ENCODE measurements around the gene HCST.
"Not testable (repeated sequence)": the region's sequence is repeated elsewhere in the genome, so short reads cannot be mapped to it uniquely, and the experiment has no call there.

HCST gene

GRCh38 chr19:35883882-35884281 lies 18.4 kb upstream of the HCST start:
- H3K4me3 ChIP-seq (ENCODE audit: low read depth, low read length): no peak overlapping the region
- H3K36me3 ChIP-seq (ENCODE audit: control insufficient read depth, insufficient read depth, low read length): peaks cover 14% of the 10 kb centered on the region
- peaks cover under 1% of the 10 kb centered on the region for H3K27me3 ChIP-seq (ENCODE audit: control insufficient read depth, insufficient read depth, low read length)
- H3K4me1 ChIP-seq (ENCODE audit: control insufficient read depth, insufficient read depth, low read length): peaks cover 2% of the 10 kb centered on the region
- H3K9me3 ChIP-seq (ENCODE audit: control insufficient read depth, insufficient read depth, low read length): no peaks in the 10 kb centered on the region
- H3K9ac ChIP-seq (ENCODE audit: low read depth, low read length): no peak overlapping the region

DNA sequence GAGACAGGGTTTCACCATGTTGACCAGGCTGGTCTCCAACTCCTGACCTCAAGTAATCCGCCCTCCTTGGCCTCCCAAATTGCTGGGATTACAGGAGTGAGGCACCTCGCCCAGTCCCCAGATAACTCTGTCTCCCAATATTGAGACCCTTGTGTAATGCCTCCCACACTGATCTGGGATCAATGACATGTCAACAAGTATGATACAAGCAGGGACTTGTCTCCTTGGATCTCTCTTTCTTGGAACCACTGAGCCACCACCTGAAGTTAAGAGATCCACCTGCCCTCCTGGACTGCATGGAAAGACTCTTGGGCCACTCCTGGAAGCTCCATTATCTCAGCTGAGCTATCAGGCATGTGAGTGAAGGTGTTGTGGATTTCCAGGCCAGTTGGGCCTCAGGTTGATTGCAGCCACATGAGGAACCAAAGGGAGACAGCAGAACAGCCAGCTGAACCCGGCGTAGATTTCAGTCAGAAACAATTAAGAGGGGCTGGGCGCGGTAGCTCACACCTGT lies 17.0 kb upstream of the HCST start:
- Histone ChIP-seq H3K27me3 (ENCODE audit: control insufficient read depth, insufficient read depth, low read length) (no peaks in the 10 kb centered on the region), H3K4me3 (ENCODE audit: low read depth, low read length) (no peak overlapping the region), H3K9me3 (ENCODE audit: control insufficient read depth, insufficient read depth, low read length) (no peaks in the 10 kb centered on the region), H3K4me1 (ENCODE audit: control insufficient read depth, insufficient read depth, low read length) (peaks cover 2% of the 10 kb centered on the region), H3K36me3 (ENCODE audit: control insufficient read depth, insufficient read depth, low read length) (peaks cover 25% of the 10 kb centered on the region), H3K9ac (ENCODE audit: low read depth, low read length) (no peak overlapping the region)

GRCh38 chr19:35885904-35886303 lies 16.4 kb upstream of the HCST start:
- H3K36me3 ChIP-seq (ENCODE audit: control insufficient read depth, insufficient read depth, low read length): peaks cover 30% of the 10 kb centered on the region

DNA sequence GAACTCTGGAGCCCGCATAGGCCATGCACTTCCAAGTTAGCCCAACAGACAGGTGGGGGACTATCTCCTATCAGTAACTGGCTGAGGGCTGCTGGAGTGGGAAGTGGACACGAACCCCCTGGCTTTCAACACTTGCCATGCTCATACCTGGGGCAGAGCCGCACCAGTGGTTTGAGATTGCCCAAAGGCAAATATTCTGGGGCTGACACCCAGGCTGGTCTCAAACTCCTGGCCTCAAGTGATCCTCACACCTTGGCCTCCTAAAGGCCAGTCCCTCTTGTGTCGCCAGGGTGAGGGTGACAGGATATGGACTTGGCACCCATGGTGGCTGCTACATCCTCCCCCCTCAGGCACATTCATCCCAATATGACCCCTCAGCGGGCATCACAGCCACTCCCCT lies 15.1 kb upstream of the HCST start:
- H3K27me3 ChIP-seq (ENCODE audit: control insufficient read depth, insufficient read depth, low read length): no peaks in the 10 kb centered on the region
- no peak overlapping the region for H3K9ac ChIP-seq (ENCODE audit: low read depth, low read length)
- H3K4me1 ChIP-seq (ENCODE audit: control insufficient read depth, insufficient read depth, low read length): peaks cover 2% of the 10 kb centered on the region
- no peak overlapping the region for H3K4me3 ChIP-seq (ENCODE audit: low read depth, low read length)
- peaks cover 36% of the 10 kb centered on the region for H3K36me3 ChIP-seq (ENCODE audit: control insufficient read depth, insufficient read depth, low read length)
- no peaks in the 10 kb centered on the region for H3K9me3 ChIP-seq (ENCODE audit: control insufficient read depth, insufficient read depth, low read length)

More at GRCh38 chr19:35885904-35886303, 16.4 kb upstream of the HCST start:
- peaks cover 2% of the 10 kb centered on the region for H3K4me1 ChIP-seq (ENCODE audit: control insufficient read depth, insufficient read depth, low read length)
- no peak overlapping the region for H3K4me3 ChIP-seq (ENCODE audit: low read depth, low read length)
- H3K27me3 ChIP-seq (ENCODE audit: control insufficient read depth, insufficient read depth, low read length): no peaks in the 10 kb centered on the region
- H3K9me3 ChIP-seq (ENCODE audit: control insufficient read depth, insufficient read depth, low read length): no peaks in the 10 kb centered on the region
- no peak overlapping the region for H3K9ac ChIP-seq (ENCODE audit: low read depth, low read length)

DNA sequence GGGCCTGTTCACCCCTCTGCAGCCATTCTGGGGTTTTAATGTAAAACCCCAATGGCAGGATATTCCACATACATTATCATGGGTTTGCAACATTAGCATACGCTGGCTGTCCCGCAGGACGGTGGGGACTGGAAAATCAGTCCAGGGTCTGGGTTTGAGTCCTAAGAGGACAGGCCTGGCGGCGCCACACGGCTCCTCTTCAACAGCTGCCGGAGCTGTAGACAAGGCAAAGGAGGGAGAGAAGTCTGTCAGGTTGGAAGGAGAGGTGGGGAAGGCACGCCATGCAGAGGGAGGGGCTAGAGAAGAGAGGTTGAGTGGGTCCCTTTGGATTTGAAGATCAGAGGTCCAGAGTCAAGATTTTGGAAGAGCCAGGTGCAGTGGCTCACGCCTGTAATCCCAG lies 13.9 kb upstream of the HCST start:
- Histone ChIP-seq H3K27me3 (ENCODE audit: control insufficient read depth, insufficient read depth, low read length) (no peaks in the 10 kb centered on the region), H3K9ac (ENCODE audit: low read depth, low read length) (no peak overlapping the region), H3K9me3 (ENCODE audit: control insufficient read depth, insufficient read depth, low read length) (no peaks in the 10 kb centered on the region), H3K36me3 (ENCODE audit: control insufficient read depth, insufficient read depth, low read length) (peaks cover 36% of the 10 kb centered on the region), H3K4me1 (ENCODE audit: control insufficient read depth, insufficient read depth, low read length) (no peaks in the 10 kb centered on the region), H3K4me3 (ENCODE audit: low read depth, low read length) (no peak overlapping the region)

DNA sequence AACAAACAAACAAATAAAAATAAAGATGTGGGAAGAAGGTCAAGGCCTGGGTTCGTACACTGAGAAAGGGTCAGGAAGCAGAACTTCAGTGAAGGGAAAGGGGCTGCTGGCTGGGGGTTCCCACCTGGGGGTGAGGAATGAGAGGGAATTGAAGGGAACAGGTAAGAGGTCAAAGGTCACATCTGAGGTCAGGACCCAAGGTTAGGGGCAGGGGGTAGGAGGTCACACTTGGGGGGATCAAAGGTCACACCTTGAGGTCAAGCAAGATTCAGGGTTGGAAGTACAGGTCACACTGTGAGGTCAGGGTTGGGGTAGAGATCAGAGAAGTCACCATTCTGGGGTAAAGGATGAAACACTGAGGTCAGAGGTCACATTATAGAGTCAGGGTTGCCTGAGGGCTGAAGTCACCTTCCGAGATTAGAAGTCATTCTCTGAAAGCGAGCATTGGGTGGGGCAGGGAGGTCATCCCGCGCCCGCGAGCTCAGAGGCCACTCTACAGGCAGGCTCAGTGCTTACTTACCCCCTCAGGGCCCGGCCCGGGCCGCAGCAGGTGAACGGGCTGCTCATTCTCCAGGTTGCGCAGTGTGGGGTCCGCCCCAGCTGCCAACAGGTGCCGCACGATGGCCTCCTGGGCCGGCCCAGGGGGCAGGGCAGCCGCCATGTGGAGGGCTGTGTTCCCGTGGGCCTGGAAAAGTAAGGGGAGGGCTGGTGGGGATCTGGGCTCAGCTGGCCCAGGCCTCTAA lies 12.8 kb upstream of the HCST start:
- Histone ChIP-seq H3K27me3 (ENCODE audit: control insufficient read depth, insufficient read depth, low read length) (no peaks in the 10 kb centered on the region), H3K9ac (ENCODE audit: low read depth, low read length) (no peak overlapping the region), H3K4me3 (ENCODE audit: low read depth, low read length) (no peak overlapping the region), H3K4me1 (ENCODE audit: control insufficient read depth, insufficient read depth, low read length) (no peaks in the 10 kb centered on the region), H3K9me3 (ENCODE audit: control insufficient read depth, insufficient read depth, low read length) (no peaks in the 10 kb centered on the region), H3K36me3 (ENCODE audit: control insufficient read depth, insufficient read depth, low read length) (peaks cover 39% of the 10 kb centered on the region)

GRCh38 chr19:35890113-35890650 lies 12.1 kb upstream of the HCST start:
- H3K9ac ChIP-seq (ENCODE audit: low read depth, low read length): no peak overlapping the region
- H3K27me3 ChIP-seq (ENCODE audit: control insufficient read depth, insufficient read depth, low read length): no peaks in the 10 kb centered on the region
- peaks cover 39% of the 10 kb centered on the region for H3K36me3 ChIP-seq (ENCODE audit: control insufficient read depth, insufficient read depth, low read length)
- H3K4me1 ChIP-seq (ENCODE audit: control insufficient read depth, insufficient read depth, low read length): no peaks in the 10 kb centered on the region
- H3K9me3 ChIP-seq (ENCODE audit: control insufficient read depth, insufficient read depth, low read length): no peaks in the 10 kb centered on the region
- H3K4me3 ChIP-seq (ENCODE audit: low read depth, low read length): no peak overlapping the region

DNA sequence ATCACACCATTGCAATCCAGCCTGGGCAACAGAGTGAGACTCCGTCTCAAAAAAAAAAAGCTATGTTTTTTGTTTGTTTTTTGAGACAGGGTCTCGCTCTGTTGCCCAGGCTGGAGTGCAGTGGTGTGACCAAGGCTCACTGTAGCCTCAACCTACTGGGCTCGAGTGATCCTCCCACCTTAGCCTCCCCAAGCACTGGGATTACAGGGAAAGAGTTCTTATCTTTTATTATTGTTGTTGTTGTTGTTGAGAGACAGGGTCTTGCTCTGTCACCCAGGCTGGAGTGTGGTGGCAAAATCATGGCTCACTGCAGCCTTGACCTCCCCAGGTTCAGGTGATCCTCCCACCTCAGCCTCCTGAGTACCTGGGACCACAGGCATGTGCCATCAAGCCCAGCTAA lies 10.5 kb upstream of the HCST start:
- not testable (repeated sequence) for H3K4me1 ChIP-seq (ENCODE audit: control insufficient read depth, insufficient read depth, low read length); H3K9me3 ChIP-seq (ENCODE audit: control insufficient read depth, insufficient read depth, low read length); H3K27me3 ChIP-seq (ENCODE audit: control insufficient read depth, insufficient read depth, low read length); H3K4me3 ChIP-seq (ENCODE audit: low read depth, low read length); H3K9ac ChIP-seq (ENCODE audit: low read depth, low read length)
- peaks cover 49% of the 10 kb centered on the region for H3K36me3 ChIP-seq (ENCODE audit: control insufficient read depth, insufficient read depth, low read length)

- H3K36me3 ChIP-seq (ENCODE audit: control insufficient read depth, insufficient read depth, low read length): peaks cover 41% of the 10 kb centered on the region
- H3K4me1 ChIP-seq (ENCODE audit: control insufficient read depth, insufficient read depth, low read length): no peaks in the 10 kb centered on the region
These were observed 8.0 kb upstream of the HCST start for GRCh38 chr19:35894342-35894741.

DNA sequence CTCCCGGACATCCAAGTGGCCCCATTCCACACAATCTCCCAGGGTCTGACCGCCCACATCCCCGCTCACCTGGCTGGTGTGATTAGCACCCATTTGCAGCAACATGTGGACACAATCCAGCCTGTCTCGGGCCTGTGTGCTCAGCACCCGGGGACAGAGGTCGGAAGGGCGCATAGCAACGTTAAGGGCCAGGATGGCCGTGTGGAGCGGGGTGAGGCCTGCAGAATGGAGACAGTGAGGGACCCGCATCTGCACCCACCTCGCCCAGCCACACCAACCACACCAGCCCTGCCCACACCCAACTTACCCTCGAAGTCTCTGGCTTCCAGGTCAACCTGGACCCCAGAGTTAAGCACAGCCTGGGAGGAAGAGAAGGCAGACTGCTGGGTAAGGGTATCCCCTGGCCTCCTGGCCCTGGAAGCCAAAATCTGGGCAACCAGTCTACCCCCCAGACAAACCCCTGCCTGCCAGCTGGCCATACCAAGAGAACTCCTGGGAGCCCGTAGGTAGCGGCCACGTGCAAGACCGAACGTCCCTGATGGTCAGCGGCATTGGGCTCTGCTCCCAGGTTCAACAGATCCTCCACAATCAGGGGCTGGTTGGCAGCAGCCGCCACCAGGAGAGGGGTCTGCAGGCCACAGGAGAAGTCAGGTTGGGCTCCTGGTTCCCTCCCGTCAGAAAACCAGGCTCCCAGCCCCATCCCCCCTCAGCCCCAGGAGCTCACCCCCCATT lies 6.3 kb upstream of the HCST start:
- Histone ChIP-seq H3K9ac (ENCODE audit: low read depth, low read length) (no peak overlapping the region), H3K36me3 (ENCODE audit: control insufficient read depth, insufficient read depth, low read length) (peaks cover 31% of the 10 kb centered on the region), H3K27me3 (ENCODE audit: control insufficient read depth, insufficient read depth, low read length) (no peaks in the 10 kb centered on the region), H3K4me3 (ENCODE audit: low read depth, low read length) (no peak overlapping the region), H3K4me1 (ENCODE audit: control insufficient read depth, insufficient read depth, low read length) (no peaks in the 10 kb centered on the region), H3K9me3 (ENCODE audit: control insufficient read depth, insufficient read depth, low read length) (no peaks in the 10 kb centered on the region)

More at GRCh38 chr19:35894342-35894741, 8.0 kb upstream of the HCST start:
- Histone ChIP-seq H3K4me3 (ENCODE audit: low read depth, low read length) (no peak overlapping the region), H3K9ac (ENCODE audit: low read depth, low read length) (no peak overlapping the region), H3K27me3 (ENCODE audit: control insufficient read depth, insufficient read depth, low read length) (no peaks in the 10 kb centered on the region), H3K9me3 (ENCODE audit: control insufficient read depth, insufficient read depth, low read length) (no peaks in the 10 kb centered on the region)

GRCh38 chr19:35896643-35897040 lies 5.7 kb upstream of the HCST start:
- no peaks in the 10 kb centered on the region for H3K9me3 ChIP-seq (ENCODE audit: control insufficient read depth, insufficient read depth, low read length)
- H3K4me1 ChIP-seq (ENCODE audit: control insufficient read depth, insufficient read depth, low read length): no peaks in the 10 kb centered on the region
- H3K4me3 ChIP-seq (ENCODE audit: low read depth, low read length): no peak overlapping the region
- peaks cover 30% of the 10 kb centered on the region for H3K36me3 ChIP-seq (ENCODE audit: control insufficient read depth, insufficient read depth, low read length)
- no peaks in the 10 kb centered on the region for H3K27me3 ChIP-seq (ENCODE audit: control insufficient read depth, insufficient read depth, low read length)
- H3K9ac ChIP-seq (ENCODE audit: low read depth, low read length): no peak overlapping the region
